ENCODE results near the gene MDP1.

DNA sequence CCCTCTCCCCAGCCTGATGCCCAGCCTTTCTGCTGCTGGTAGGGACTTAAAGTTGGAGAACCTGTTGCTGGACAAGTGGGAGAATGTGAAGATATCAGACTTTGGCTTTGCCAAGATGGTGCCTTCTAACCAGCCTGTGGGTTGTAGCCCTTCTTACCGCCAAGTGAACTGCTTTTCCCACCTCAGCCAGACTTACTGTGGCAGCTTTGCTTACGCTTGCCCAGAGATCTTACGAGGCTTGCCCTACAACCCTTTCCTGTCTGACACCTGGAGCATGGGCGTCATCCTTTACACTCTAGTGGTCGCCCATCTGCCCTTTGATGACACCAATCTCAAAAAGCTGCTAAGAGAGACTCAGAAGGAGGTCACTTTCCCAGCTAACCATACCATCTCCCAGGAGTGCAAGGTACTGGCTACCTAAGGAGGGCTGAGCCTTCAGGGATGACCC, 8.7 kb downstream of the MDP1 start:
- TF ChIP-seq SMC3 (IDR thresholded peaks at IDR 0.05; ENCODE audit: low read depth, low read length) (no peak), POLR2AphosphoS5 (IDR thresholded peaks at IDR 0.05; ENCODE audit: low read depth, low read length) (no peak)
- TF ChIP-seq, protein P1, sequence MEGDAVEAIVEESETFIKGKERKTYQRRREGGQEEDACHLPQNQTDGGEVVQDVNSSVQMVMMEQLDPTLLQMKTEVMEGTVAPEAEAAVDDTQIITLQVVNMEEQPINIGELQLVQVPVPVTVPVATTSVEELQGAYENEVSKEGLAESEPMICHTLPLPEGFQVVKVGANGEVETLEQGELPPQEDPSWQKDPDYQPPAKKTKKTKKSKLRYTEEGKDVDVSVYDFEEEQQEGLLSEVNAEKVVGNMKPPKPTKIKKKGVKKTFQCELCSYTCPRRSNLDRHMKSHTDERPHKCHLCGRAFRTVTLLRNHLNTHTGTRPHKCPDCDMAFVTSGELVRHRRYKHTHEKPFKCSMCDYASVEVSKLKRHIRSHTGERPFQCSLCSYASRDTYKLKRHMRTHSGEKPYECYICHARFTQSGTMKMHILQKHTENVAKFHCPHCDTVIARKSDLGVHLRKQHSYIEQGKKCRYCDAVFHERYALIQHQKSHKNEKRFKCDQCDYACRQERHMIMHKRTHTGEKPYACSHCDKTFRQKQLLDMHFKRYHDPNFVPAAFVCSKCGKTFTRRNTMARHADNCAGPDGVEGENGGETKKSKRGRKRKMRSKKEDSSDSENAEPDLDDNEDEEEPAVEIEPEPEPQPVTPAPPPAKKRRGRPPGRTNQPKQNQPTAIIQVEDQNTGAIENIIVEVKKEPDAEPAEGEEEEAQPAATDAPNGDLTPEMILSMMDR (IDR thresholded peaks at IDR 0.05): no peak

All from SK-N-SH (cell line).